Astrocyte (in vitro differentiated cells and primary cell): Measurements from ENCODE around the gene DNAJB6. TPM values are rescaled to one million over a fixed set of nuclear protein-coding genes. Genes with fewer than 3 reads are reported as not detected.

ENCODE experiments used
- DNase-seq: peaks from one replicate; pipeline ENCODE4 v3.0.0-alpha.2; 2010; ENCODE audit warnings: low read depth
- FAIRE-seq: peaks from 2 replicates; lab custom pipeline; 2011; peaks lifted over from hg19 to GRCh38; lab: Jason Lieb, UNC
- H2AFZ ChIP-seq: 2 replicates; pipeline ENCODE4 v1.6.0; 2012; ENCODE audit warnings: low read depth, low read length, inconsistent platforms
- H3K27ac ChIP-seq: 2 replicates; pipeline ENCODE4 v1.5.1; 2011; ENCODE audit warnings: low read depth, low read length, inconsistent platforms
- H3K27me3 ChIP-seq: 2 replicates; pipeline ENCODE4 v1.6.0; 2011; ENCODE audit warnings: low read length, inconsistent platforms; ENCODE audit not compliant: insufficient read depth
- H3K36me3 ChIP-seq: 2 replicates; pipeline ENCODE4 v1.5.1; 2011; ENCODE audit warnings: low read length, inconsistent platforms; ENCODE audit not compliant: insufficient read depth
- H3K4me1 ChIP-seq: 2 replicates; pipeline ENCODE4 v1.5.1; 2011; ENCODE audit warnings: low read length, inconsistent platforms; ENCODE audit not compliant: insufficient read depth
- H3K4me2 ChIP-seq: 2 replicates; pipeline ENCODE4 v1.6.0; 2012; ENCODE audit warnings: low read length, inconsistent platforms
- H3K4me3 ChIP-seq: 2 replicates; pipeline ENCODE4 v1.5.1; 2011; ENCODE audit warnings: low read depth, mild to moderate bottlenecking, low read length, inconsistent platforms; ENCODE audit not compliant: insufficient read depth
- H3K79me2 ChIP-seq: 2 replicates; pipeline ENCODE4 v1.6.0; 2012; ENCODE audit warnings: mild to moderate bottlenecking, low read length, inconsistent platforms; ENCODE audit not compliant: insufficient read depth
- H3K9ac ChIP-seq: 2 replicates; pipeline ENCODE4 v1.6.0; 2012; ENCODE audit warnings: mild to moderate bottlenecking, low read length, inconsistent platforms
- H3K9me3 ChIP-seq: 2 replicates; pipeline ENCODE4 v1.5.1; 2012; ENCODE audit warnings: low read depth, mild to moderate bottlenecking, low read length, inconsistent platforms; ENCODE audit not compliant: insufficient read depth
- H4K20me1 ChIP-seq: 2 replicates; pipeline ENCODE4 v1.6.0; 2012; ENCODE audit warnings: low read length, inconsistent platforms; ENCODE audit not compliant: insufficient read depth
- H3K27ac Mint-ChIP-seq: one replicate; pipeline ENCODE4 v1.8.0; 2021; ENCODE audit warnings: mild to moderate bottlenecking, mixed read lengths; ENCODE audit not compliant: unreplicated experiment
- H3K27me3 Mint-ChIP-seq: one replicate; pipeline ENCODE4 v1.8.0; 2021; ENCODE audit warnings: low read depth, mixed read lengths; ENCODE audit not compliant: unreplicated experiment
- H3K36me3 Mint-ChIP-seq: one replicate; pipeline ENCODE4 v1.8.0; 2021; ENCODE audit warnings: low read depth, mixed read lengths; ENCODE audit not compliant: unreplicated experiment
- H3K4me1 Mint-ChIP-seq: one replicate; pipeline ENCODE4 v1.8.0; 2021; ENCODE audit warnings: low read depth, mixed read lengths; ENCODE audit not compliant: unreplicated experiment
- H3K4me3 Mint-ChIP-seq: one replicate; pipeline ENCODE4 v1.8.0; 2021; ENCODE audit warnings: mild to moderate bottlenecking, moderate library complexity, mixed read lengths; ENCODE audit not compliant: unreplicated experiment
- H3K9me3 Mint-ChIP-seq: one replicate; pipeline ENCODE4 v1.8.0; 2021; ENCODE audit warnings: mild to moderate bottlenecking, mixed read lengths; ENCODE audit not compliant: unreplicated experiment
- EZH2 ChIP-seq: IDR thresholded peaks from 2 replicates; pipeline ENCODE4 v1.6.1; 2012; ENCODE audit warnings: mild to moderate bottlenecking, low read length, inconsistent platforms; ENCODE audit not compliant: insufficient read depth
- total RNA-seq: library from RNA; stranded (reverse); gene quantifications from 2 replicates; pipeline ENCODE4 v1.2.1, GENCODE V29; 2021
- TF ChIP-seq, protein P1 (sequence below): IDR thresholded peaks from 2 replicates; pipeline ENCODE4 v1.5.1; 2011; ENCODE audit warnings: low read depth, mild to moderate bottlenecking, inconsistent platforms, low read length, moderate library complexity; ENCODE audit not compliant: insufficient read depth

DNAJB6 gene
- total RNA-seq, 1 donor from 2014 or later: 179 TPM

DNA sequence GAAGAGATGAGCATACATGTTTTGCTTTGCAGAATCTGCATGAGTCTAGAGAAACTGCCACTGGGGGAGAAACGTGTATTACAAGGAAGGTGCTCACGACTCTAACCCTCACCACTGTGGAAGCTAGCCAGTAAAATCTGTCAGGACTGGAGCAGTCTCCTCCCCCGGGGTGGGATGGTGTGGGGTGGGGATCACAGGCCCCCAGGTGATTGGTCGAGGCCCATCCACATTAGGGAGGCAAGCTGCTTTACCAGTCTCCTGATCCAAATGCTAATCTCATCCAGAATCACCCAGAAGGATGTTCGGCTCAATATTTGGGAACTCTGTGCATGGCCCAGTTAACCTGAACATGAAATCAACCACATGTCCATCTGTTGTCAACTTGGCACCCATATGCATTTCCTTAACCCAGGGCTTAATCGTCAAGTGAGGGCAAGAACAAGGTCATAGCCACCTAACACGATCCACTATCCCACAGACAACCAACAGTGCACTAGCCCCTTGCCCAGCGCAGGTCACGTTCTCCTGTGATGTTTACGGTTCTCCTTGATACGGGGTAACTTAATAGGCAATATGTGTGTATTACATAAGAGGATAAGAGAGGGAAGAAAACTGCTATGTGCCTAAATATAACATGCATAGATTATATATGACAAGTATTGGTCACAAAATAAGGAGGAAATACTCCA, 40.8 kb downstream of the DNAJB6 start:
- H3K9me3 Mint-ChIP-seq: no peaks in the 10 kb centered on the region
- TF ChIP-seq EZH2: no peak
- TF ChIP-seq, protein P1, sequence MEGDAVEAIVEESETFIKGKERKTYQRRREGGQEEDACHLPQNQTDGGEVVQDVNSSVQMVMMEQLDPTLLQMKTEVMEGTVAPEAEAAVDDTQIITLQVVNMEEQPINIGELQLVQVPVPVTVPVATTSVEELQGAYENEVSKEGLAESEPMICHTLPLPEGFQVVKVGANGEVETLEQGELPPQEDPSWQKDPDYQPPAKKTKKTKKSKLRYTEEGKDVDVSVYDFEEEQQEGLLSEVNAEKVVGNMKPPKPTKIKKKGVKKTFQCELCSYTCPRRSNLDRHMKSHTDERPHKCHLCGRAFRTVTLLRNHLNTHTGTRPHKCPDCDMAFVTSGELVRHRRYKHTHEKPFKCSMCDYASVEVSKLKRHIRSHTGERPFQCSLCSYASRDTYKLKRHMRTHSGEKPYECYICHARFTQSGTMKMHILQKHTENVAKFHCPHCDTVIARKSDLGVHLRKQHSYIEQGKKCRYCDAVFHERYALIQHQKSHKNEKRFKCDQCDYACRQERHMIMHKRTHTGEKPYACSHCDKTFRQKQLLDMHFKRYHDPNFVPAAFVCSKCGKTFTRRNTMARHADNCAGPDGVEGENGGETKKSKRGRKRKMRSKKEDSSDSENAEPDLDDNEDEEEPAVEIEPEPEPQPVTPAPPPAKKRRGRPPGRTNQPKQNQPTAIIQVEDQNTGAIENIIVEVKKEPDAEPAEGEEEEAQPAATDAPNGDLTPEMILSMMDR: no peak
- peak overlapping the region; percentile 78 for H3K27ac Mint-ChIP-seq
- H3K27me3 Mint-ChIP-seq: no peaks in the 10 kb centered on the region
- no peak overlapping the region for H2AFZ ChIP-seq
- H3K27ac ChIP-seq: no peak overlapping the region
- no peaks in the 10 kb centered on the region for H3K9me3 ChIP-seq
- no peak overlapping the region for H3K4me3 ChIP-seq
- no peak overlapping the region for H3K4me2 ChIP-seq
- peaks cover 21% of the 10 kb centered on the region for H3K36me3 ChIP-seq
- peaks cover 96% of the 10 kb centered on the region for H4K20me1 ChIP-seq
- peaks cover 100% of the 10 kb centered on the region for H3K79me2 ChIP-seq
- DNase-seq (no peak), FAIRE-seq (no peak)
- no peak overlapping the region for H3K9ac ChIP-seq
- H3K4me3 Mint-ChIP-seq: no peak overlapping the region
- peaks cover 42% of the 10 kb centered on the region for H3K36me3 Mint-ChIP-seq
- peaks cover 21% of the 10 kb centered on the region for H3K4me1 Mint-ChIP-seq
- H3K4me1 ChIP-seq: no peaks in the 10 kb centered on the region
- H3K27me3 ChIP-seq: no peaks in the 10 kb centered on the region

DNA sequence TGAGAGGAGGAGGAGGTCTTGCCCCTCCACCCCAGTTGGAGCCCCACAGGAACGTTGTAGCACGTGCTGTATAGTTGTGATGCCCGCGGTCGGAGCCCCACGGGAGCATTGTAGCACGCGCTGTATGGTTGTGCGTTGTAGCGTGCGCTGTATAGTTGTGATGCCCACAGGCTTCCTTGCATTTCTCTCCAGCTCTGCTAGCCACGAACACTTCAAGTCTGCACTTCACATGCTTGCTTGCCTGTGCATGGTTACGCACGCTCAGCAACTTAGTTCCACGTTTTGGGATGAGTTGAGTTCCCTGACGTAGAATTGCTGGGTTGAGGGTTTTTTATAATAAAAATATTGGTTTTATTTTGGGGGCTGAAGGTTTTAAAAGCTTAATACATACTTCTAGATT, 41.6 kb downstream of the DNAJB6 start:
- no peak overlapping the region for H3K27ac ChIP-seq
- peaks cover 36% of the 10 kb centered on the region for H3K36me3 Mint-ChIP-seq

More for the DNA sequence above, 41.6 kb downstream of the DNAJB6 start:
- Mint-ChIP-seq H3K4me1 (peaks cover 21% of the 10 kb centered on the region), H3K9me3 (no peaks in the 10 kb centered on the region), H3K27ac (no peak overlapping the region), H3K27me3 (no peaks in the 10 kb centered on the region), H3K4me3 (no peak overlapping the region)
- Histone ChIP-seq H3K4me1 (no peaks in the 10 kb centered on the region), H3K79me2 (peaks cover 100% of the 10 kb centered on the region), H3K9ac (no peak overlapping the region), H3K4me3 (no peak overlapping the region), H3K9me3 (no peaks in the 10 kb centered on the region), H3K36me3 (peaks cover 26% of the 10 kb centered on the region), H3K4me2 (no peak overlapping the region), H2AFZ (no peak overlapping the region), H4K20me1 (peaks cover 96% of the 10 kb centered on the region), H3K27me3 (no peaks in the 10 kb centered on the region)
- FAIRE-seq (no peak), DNase-seq (no peak)
- TF ChIP-seq, protein P1: no peak
- TF ChIP-seq EZH2: no peak
